ENCODE results near the gene FYN.

GRCh38 chr6:111848262-111848812, 24.9 kb downstream of the FYN start:
- no peak for TF ChIP-seq FOSB (CRISPR knock-in tag; IDR thresholded peaks at IDR 0.05)
- no peak for TF ChIP-seq CTCF (IDR thresholded peaks at IDR 0.05)
- TF ChIP-seq POLR2A (IDR thresholded peaks at IDR 0.05; ENCODE audit: low read length), result no peak
- TF ChIP-seq NR3C1 (IDR thresholded peaks at IDR 0.05), result no peak
- TF ChIP-seq SMC3 (IDR thresholded peaks at IDR 0.05), result no peak
- TF ChIP-seq ELK1 (IDR thresholded peaks at IDR 0.05; ENCODE audit: low read depth, low read length), result no peak
- TF ChIP-seq RCOR1 (IDR thresholded peaks at IDR 0.05; ENCODE audit: low read depth, low read length), result no peak
- TF ChIP-seq KDM1A (IDR thresholded peaks at IDR 0.05; ENCODE audit: low read depth), result no peak
- no peak for TF ChIP-seq HDAC2 (IDR thresholded peaks at IDR 0.05)
- no peak for TF ChIP-seq REST (IDR thresholded peaks at IDR 0.05)
